ENCODE measurements around the gene RALGPS2. TPM values are rescaled to one million over a fixed set of nuclear protein-coding genes. Genes with fewer than 3 reads are reported as not detected.

The RALGPS2 gene
- total and polyA plus RNA-seq, 2 of the 13 experiments (the other 11 are each of a cell fraction or from before 2014, with no cell fraction given) = 15.6 to 36.0 TPM

- Histone ChIP-seq H3K79me2 (ENCODE audit: insufficient read depth, low read length) (no peaks in the 10 kb centered on the region), H3K4me1 (ENCODE audit: insufficient read depth, low read length) (peaks cover 63% of the 10 kb centered on the region), H3K9ac (ENCODE audit: insufficient read depth, low read depth, low read length) (no peak overlapping the region), H3K27me3 (ENCODE audit: control insufficient read depth in 1 of 2, insufficient read depth in 2 of 2, low read length in 2 of 2) (no peaks in the 10 kb centered on the region; a peak in 1 of 5 replicates), H3K9me3 (ENCODE audit: low read length) (no peaks in the 10 kb centered on the region), H4K20me1 (ENCODE audit: insufficient read depth, low read length) (no peaks in the 10 kb centered on the region), H3K27ac (ENCODE audit: extremely low read length, insufficient read depth, low read length) (no peak overlapping the region), H3K4me2 (ENCODE audit: low read depth, low read length) (peak overlapping the region; percentile 69), H2AFZ (ENCODE audit: low read length) (peak overlapping the region; percentile 78), H3K4me3 (replicated peaks in 1 of 3; ENCODE audit: insufficient read depth in 1 of 3, low read depth in 2 of 3, low read length in 3 of 3) (peak overlapping the region in 1 of 3 experiments; percentile 22; a peak in 2 of 6 replicates), H3K36me3 (replicated peaks in 1 of 2; ENCODE audit: control insufficient read depth in 1 of 2, insufficient read depth in 2 of 2, low read length in 2 of 2) (no peaks in the 10 kb centered on the region)
- WGBS (ENCODE audit: low lambda C conversion rate) = 39% methylated on average over 21 of the region's 23 CpGs
- ChIA-PET CTCF (ENCODE audit: low intra/inter-chr PET ratio, low total read pairs) (no interaction called here), POLR2A (no interaction called here)
- TF ChIP-seq JUND (CRISPR knock-in tag; IDR thresholded peaks at IDR 0.05) = no peak
- TF ChIP-seq, protein P1, sequence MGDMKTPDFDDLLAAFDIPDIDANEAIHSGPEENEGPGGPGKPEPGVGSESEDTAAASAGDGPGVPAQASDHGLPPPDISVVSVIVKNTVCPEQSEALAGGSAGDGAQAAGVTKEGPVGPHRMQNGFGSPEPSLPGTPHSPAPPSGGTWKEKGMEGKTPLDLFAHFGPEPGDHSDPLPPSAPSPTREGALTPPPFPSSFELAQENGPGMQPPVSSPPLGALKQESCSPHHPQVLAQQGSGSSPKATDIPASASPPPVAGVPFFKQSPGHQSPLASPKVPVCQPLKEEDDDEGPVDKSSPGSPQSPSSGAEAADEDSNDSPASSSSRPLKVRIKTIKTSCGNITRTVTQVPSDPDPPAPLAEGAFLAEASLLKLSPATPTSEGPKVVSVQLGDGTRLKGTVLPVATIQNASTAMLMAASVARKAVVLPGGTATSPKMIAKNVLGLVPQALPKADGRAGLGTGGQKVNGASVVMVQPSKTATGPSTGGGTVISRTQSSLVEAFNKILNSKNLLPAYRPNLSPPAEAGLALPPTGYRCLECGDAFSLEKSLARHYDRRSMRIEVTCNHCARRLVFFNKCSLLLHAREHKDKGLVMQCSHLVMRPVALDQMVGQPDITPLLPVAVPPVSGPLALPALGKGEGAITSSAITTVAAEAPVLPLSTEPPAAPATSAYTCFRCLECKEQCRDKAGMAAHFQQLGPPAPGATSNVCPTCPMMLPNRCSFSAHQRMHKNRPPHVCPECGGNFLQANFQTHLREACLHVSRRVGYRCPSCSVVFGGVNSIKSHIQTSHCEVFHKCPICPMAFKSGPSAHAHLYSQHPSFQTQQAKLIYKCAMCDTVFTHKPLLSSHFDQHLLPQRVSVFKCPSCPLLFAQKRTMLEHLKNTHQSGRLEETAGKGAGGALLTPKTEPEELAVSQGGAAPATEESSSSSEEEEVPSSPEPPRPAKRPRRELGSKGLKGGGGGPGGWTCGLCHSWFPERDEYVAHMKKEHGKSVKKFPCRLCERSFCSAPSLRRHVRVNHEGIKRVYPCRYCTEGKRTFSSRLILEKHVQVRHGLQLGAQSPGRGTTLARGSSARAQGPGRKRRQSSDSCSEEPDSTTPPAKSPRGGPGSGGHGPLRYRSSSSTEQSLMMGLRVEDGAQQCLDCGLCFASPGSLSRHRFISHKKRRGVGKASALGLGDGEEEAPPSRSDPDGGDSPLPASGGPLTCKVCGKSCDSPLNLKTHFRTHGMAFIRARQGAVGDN (CRISPR knock-in tag; IDR thresholded peaks at IDR 0.05) = peak; percentile 23; the same call in 1 of the 2 replicates
- TF ChIP-seq, protein P2, sequence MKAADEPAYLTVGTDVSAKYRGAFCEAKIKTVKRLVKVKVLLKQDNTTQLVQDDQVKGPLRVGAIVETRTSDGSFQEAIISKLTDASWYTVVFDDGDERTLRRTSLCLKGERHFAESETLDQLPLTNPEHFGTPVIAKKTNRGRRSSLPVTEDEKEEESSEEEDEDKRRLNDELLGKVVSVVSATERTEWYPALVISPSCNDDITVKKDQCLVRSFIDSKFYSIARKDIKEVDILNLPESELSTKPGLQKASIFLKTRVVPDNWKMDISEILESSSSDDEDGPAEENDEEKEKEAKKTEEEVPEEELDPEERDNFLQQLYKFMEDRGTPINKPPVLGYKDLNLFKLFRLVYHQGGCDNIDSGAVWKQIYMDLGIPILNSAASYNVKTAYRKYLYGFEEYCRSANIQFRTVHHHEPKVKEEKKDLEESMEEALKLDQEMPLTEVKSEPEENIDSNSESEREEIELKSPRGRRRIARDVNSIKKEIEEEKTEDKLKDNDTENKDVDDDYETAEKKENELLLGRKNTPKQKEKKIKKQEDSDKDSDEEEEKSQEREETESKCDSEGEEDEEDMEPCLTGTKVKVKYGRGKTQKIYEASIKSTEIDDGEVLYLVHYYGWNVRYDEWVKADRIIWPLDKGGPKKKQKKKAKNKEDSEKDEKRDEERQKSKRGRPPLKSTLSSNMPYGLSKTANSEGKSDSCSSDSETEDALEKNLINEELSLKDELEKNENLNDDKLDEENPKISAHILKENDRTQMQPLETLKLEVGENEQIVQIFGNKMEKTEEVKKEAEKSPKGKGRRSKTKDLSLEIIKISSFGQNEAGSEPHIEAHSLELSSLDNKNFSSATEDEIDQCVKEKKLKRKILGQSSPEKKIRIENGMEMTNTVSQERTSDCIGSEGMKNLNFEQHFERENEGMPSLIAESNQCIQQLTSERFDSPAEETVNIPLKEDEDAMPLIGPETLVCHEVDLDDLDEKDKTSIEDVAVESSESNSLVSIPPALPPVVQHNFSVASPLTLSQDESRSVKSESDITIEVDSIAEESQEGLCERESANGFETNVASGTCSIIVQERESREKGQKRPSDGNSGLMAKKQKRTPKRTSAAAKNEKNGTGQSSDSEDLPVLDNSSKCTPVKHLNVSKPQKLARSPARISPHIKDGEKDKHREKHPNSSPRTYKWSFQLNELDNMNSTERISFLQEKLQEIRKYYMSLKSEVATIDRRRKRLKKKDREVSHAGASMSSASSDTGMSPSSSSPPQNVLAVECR (CRISPR knock-in tag; IDR thresholded peaks at IDR 0.05; ENCODE audit: borderline replicate concordance) = no peak
- TF ChIP-seq, protein P3, sequence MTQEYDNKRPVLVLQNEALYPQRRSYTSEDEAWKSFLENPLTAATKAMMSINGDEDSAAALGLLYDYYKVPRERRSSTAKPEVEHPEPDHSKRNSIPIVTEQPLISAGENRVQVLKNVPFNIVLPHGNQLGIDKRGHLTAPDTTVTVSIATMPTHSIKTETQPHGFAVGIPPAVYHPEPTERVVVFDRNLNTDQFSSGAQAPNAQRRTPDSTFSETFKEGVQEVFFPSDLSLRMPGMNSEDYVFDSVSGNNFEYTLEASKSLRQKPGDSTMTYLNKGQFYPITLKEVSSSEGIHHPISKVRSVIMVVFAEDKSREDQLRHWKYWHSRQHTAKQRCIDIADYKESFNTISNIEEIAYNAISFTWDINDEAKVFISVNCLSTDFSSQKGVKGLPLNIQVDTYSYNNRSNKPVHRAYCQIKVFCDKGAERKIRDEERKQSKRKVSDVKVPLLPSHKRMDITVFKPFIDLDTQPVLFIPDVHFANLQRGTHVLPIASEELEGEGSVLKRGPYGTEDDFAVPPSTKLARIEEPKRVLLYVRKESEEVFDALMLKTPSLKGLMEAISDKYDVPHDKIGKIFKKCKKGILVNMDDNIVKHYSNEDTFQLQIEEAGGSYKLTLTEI (CRISPR knock-in tag; conservative IDR thresholded peaks at IDR 0.05) = no peak
- intact Hi-C loops (cut with micrococcal nuclease; ENCODE audit: unreplicated experiment) (no loop called here), in situ Hi-C loops (cut with HindIII; ENCODE audit: extremely low pct_ligation_motif_present, low pct_unique_long_range_greater_than_20kb) (no loop called here)
- no TSS peak for BruUV-seq (replicated peaks)
- FAIRE-seq (no peak), ATAC-seq (peak; percentile 66), DNase-seq (ENCODE audit: low spot score) (no peak)
Observed at GRCh38 chr1:178953538-178954324, 228.7 kb downstream of the RALGPS2 start.

All from HepG2 (cell line).